Adrenal gland (tissue), 5 donors: Measurements from ENCODE around the gene ZKSCAN4.

Source experiments
- POLR2A ChIP-seq, 2 donors: fragments of 450-650 bp; IDR thresholded peaks; one replicate each; pipeline ENCODE4 v1.6.1; 2017; ENCODE audit warnings: antibody characterized with exemption in 2 of 2, mild to moderate bottlenecking in 2 of 2, moderate library complexity in 1 of 2
- TF ChIP-seq, protein P1 (sequence below), 6 experiments: fragments of 450-650 bp in 4 of 6; fragments of 200-600 bp in 2 of 6; sonication (generic) in 1 of 6; IDR thresholded peaks; 1 replicate in 5 of 6; 2 replicates in 1 of 6; pipeline versions ENCODE4 v1.5.1 to v1.8.0; 2016 to 2021; ENCODE audit warnings: antibody characterized with exemption in 6 of 6, mild to moderate bottlenecking in 2 of 6, moderate library complexity in 1 of 6
- donor health status: DM: no; HTN: no; CAD: no.

DNA sequence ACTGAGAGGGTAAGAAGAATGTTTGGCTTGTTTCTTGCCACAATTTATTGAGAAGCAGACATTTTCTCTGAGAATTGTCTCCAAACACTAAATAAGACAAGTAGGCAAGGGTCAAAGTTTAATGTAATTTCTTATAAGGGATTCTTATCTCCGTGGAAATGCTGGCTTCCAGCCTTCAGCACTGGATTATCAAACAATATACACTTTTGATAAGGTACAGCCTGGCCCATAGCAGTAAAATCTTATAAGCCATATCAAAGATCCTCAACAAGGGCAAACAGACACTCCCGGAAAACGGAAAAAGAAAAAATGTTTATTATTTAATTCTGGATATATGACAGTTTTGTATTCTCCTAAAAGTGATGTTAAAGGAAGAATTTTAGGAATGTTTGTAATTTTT is 45.5 kb downstream of the ZKSCAN4 start:
- TF ChIP-seq, protein P1, sequence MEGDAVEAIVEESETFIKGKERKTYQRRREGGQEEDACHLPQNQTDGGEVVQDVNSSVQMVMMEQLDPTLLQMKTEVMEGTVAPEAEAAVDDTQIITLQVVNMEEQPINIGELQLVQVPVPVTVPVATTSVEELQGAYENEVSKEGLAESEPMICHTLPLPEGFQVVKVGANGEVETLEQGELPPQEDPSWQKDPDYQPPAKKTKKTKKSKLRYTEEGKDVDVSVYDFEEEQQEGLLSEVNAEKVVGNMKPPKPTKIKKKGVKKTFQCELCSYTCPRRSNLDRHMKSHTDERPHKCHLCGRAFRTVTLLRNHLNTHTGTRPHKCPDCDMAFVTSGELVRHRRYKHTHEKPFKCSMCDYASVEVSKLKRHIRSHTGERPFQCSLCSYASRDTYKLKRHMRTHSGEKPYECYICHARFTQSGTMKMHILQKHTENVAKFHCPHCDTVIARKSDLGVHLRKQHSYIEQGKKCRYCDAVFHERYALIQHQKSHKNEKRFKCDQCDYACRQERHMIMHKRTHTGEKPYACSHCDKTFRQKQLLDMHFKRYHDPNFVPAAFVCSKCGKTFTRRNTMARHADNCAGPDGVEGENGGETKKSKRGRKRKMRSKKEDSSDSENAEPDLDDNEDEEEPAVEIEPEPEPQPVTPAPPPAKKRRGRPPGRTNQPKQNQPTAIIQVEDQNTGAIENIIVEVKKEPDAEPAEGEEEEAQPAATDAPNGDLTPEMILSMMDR (IDR thresholded peaks at IDR 0.05): no peak
- no peak for TF ChIP-seq POLR2A (IDR thresholded peaks at IDR 0.05)
